Epithelial cell of proximal tubule (primary cell): ENCODE data around the gene POMT1. TPM values are rescaled to one million over a fixed set of nuclear protein-coding genes. Genes with fewer than 3 reads are reported as not detected.

ENCODE experiments used
- DNase-seq: peaks from one replicate; pipeline ENCODE4 v3.0.0-alpha.2; 2011; ENCODE audit warnings: low read depth
- H3K4me3 ChIP-seq: 2 replicates; pipeline ENCODE4 v1.5.1; 2011; ENCODE audit warnings: low read depth, mild to moderate bottlenecking, low read length
- total RNA-seq: library from RNA; depleted of rRNA; stranded (reverse); fragments of >200 nt; gene quantifications from 2 replicates; pipeline ENCODE4 v1.2.3, GENCODE V29; 2015
- TF ChIP-seq, protein P1 (sequence below): conservative IDR thresholded peaks from 2 replicates; pipeline ENCODE4 v1.5.1; 2012; ENCODE audit warnings: low read depth, mild to moderate bottlenecking, low read length

Gene POMT1
- total RNA-seq, 1 donor from 2014 or later = 20.9 TPM

DNA sequence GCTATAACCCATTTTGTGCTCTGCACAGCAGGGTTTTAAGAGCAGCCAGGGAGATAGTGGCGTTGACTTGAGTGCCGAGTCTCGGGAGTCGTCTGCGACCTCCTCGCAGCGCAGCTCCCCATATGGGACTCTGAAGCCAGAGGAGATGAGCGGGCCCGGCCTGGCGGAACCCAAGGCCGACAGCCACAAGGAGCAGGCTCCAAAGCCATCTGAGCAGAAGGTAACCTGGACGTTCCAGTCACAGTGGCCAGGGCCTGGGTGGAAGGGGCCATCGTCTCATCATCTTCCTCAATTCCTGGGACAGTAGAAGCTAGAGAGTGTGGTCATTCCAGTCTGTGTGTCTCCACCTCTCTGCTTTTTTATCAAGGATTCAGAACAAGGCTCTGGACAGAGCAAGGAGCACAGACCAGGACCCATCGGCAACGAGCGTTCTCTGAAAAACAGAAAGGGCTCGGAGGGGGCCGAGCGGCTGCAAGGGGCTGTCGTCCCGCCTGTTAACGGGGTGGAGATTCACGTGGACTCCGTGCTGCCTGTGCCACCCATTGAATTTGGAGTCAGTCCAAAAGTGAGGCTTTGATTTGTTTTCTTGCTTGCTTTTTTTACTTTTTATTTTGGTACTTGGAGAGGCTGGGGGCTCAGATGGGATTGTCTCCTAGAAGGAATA, 20.2 kb upstream of the POMT1 start:
- TF ChIP-seq, protein P1, sequence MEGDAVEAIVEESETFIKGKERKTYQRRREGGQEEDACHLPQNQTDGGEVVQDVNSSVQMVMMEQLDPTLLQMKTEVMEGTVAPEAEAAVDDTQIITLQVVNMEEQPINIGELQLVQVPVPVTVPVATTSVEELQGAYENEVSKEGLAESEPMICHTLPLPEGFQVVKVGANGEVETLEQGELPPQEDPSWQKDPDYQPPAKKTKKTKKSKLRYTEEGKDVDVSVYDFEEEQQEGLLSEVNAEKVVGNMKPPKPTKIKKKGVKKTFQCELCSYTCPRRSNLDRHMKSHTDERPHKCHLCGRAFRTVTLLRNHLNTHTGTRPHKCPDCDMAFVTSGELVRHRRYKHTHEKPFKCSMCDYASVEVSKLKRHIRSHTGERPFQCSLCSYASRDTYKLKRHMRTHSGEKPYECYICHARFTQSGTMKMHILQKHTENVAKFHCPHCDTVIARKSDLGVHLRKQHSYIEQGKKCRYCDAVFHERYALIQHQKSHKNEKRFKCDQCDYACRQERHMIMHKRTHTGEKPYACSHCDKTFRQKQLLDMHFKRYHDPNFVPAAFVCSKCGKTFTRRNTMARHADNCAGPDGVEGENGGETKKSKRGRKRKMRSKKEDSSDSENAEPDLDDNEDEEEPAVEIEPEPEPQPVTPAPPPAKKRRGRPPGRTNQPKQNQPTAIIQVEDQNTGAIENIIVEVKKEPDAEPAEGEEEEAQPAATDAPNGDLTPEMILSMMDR = no peak
- no peak overlapping the region for H3K4me3 ChIP-seq

DNA sequence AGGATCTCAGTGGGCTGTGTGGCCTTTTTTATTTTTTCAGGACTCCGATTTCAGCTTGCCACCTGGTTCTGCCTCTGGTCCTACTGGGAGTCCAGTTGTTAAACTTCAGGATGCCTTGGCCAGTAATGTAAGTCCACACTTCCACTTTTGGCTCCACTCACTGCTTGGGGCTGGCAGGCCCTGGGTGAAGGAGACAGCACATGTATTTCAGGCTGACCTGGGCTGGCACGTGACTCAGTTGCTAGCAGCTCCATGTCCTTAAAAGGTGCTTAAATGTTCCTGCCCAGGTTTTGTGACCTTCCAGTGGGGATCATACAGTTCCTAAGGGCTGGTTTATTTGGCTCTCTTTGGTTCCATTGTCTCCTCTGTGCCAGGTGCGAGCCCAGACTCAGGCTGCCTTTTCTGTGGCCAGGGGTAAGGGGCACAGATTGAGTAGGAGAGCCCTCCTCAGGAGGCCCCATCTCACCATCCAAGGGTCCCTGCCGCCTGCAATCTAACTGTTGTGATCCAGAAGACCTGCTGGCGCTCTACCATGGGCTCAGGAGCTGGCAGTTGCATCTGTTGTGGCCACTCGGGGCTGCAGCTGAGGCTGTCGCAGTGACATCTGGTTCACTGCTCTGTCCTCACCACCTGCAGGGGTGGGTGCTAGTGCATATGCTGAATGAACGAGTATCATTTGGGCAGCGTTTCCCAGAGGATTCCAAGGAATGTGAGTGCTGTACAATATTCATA, 19.2 kb upstream of the POMT1 start:
- H3K4me3 ChIP-seq = no peak overlapping the region
- DNase-seq = no peak
- TF ChIP-seq, protein P1 = no peak

More for the DNA sequence above, 20.2 kb upstream of the POMT1 start:
- DNase-seq = no peak

DNA sequence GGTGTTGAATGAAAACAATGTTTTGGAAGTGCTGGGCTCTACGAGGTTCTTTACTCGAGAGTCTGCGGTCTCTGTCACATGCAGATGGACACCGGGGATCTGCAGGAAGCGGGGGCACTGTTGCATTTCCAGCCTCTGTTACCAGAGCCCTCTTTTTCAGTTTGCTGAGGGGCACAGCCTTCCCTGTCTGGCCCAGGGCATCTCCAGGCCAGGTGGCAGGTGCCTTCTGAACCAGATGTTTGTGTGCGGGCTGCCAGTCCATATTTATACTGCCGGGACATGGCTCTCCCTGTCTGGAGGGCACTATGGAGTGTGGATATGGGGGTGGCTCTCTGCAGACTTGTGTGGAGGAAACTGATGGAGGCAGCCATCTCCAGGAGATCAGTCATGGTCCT, 18.7 kb upstream of the POMT1 start:
- no peak for DNase-seq
- no peak overlapping the region for H3K4me3 ChIP-seq
- TF ChIP-seq, protein P1 = no peak

DNA sequence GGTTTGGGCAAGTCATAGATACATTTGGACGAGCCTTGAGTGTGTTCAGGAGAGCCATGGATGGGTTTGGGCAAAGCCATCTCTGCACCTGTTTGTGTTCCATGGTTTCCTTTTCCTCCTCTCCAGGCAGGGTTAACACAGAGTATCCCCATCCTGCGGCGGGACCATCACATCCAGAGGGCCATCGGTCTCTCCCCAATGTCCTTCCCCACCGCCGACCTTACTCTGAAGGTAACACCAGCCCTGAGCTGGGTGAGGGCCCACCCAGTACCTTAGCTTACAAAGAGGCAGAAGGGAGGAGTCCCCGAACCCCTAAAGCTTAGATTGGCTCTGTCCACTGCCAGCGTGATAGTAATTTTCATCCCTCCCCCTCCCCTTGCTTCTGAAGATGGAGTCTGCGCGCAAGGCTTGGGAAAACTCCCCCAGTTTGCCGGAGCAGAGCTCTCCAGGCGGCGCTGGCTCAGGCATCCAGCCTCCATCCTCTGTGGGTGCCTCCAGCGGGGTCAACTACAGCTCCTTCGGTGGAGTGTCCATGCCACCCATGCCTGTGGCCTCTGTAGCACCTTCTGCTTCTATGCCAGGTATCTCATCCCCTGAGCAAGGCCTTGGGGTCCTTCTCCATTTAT, 18.0 kb upstream of the POMT1 start:
- TF ChIP-seq, protein P1 = no peak

DNA sequence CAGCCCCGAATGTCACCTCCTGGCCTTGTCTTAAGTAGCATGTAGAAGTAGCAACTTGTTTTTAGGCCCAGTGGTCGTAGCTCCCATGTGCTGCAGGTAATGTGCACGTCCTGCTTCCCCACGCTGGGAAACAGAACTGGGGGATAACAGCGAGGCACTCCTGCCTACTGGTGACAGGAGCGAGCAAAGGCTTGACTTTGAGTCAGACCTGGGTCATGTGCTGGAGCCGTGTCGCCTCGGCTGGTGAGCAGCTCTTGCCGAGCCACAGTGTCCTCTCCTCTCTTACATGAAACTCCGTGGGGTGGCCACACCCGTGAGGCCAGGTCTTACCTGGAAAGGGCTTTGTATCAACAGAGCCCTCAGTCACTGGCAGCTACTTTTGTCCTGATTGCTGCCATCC, 17.5 kb upstream of the POMT1 start:
- no peak overlapping the region for H3K4me3 ChIP-seq
- TF ChIP-seq, protein P1 = no peak
- DNase-seq = no peak

More for the DNA sequence above, 18.0 kb upstream of the POMT1 start:
- DNase-seq = no peak
- H3K4me3 ChIP-seq = no peak overlapping the region

DNA sequence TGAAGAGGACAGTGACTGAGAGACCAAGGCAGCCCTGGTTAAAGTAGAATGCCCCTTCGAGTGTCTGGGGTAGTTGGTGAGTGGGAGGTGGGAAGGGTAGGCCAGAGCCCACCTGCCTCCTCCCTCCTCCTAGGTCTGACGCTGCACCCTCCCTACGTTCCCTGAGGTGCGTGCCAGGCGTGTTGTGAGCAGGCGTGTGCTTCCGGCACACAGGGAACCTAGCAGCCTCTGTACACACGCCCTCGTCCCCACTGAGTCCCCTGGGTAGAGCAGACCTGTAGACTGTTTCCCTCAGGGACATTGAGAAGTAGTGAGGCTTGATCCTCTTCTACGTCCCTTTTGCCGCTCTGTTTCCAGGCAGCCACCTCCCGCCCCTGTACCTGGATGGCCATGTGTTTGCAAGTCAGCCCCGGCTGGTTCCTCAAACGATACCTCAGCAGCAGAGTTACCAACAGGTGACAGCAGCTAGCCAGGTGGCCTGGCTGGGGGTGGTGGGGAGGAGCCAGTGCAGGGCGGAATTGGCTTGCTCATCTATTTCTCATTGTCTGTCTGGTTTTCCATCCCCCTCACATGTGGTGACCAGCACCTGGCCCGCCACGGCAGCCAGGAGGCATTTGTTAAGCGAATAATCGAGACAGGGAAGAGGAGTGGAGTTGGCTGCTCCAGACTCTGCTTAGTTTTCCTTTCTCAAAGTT, 16.8 kb upstream of the POMT1 start:
- TF ChIP-seq, protein P1 = no peak

More for the DNA sequence above, 16.8 kb upstream of the POMT1 start:
- DNase-seq = no peak
- no peak overlapping the region for H3K4me3 ChIP-seq
